ENCODE results near the gene WWTR1. TPM values are rescaled to one million over a fixed set of nuclear protein-coding genes. Genes with fewer than 3 reads are reported as not detected.

WWTR1 gene
- total and polyA plus RNA-seq, 2 of the 8 experiments (the other 6 are each of a cell fraction or from before 2014, with no cell fraction given): 15.7 to 18.6 TPM

DNA sequence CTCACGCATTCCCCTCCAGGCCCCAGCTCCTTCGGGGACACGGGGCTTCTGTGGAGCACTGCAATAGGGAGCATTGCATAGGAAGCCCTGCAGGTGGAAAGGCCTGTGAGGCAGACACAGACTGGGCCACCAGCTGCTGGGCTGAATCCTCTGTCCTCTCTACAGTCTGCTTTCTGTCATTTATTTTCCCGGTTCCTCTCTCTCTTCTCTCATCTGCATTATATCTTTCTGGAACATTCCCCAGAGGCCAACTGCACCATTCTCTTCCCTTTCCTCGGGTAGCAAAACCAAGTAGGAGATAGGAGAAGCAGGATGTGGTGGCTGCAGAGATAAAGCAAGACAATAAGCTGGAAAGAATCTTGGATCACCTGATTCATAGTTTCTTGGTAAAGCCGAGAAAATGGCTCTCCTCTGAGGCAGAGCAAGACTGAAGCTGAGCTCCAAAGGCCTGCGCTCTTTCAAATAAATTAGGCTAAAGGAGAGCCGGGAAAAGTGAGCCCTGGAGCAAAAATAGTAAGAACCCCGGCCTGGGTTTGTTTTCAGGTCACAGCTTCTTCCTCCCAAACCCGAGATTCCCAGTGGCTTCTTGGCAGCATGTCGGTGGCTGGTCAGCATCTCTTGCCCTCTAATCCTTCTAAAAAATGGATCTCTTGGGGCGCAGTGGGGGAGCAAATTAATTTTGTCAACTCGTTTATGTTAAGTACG, 178.1 kb downstream of the WWTR1 start:
- H4K20me1 ChIP-seq (replicated peaks in 1 of 2; ENCODE audit: control insufficient read depth in 1 of 2, insufficient read depth in 2 of 2, low read length in 2 of 2): no peaks in the 10 kb centered on the region
- no peaks in the 10 kb centered on the region for H3K23me2 ChIP-seq (ENCODE audit: low read depth, low read length)
- FAIRE-seq (no peak), DNase-seq (ENCODE audit: low read depth in 1 of 2, low spot score in 2 of 2) (no peak)
- WGBS, 2 experiments (ENCODE audit: extremely low coverage in 1 of 2, insufficient coverage in 1 of 2, insufficient read length in 1 of 2, insufficient replicate concordance in 2 of 2, low coverage in 1 of 2, low lambda C conversion rate in 2 of 2, missing lambda C conversion rate in 1 of 2): 82% methylated on average over 14 of the region's 14 CpGs; no CpG with 5 or more reads in 1 of the 2 experiments
- no peaks in the 10 kb centered on the region for H3K36me3 ChIP-seq (ENCODE audit: control insufficient read depth in 2 of 4, insufficient read depth in 4 of 4, low read length in 3 of 4)
- no peaks in the 10 kb centered on the region for H3K79me2 ChIP-seq (ENCODE audit: control insufficient read depth in 1 of 2, insufficient read depth in 2 of 2, low read length in 2 of 2)
- peak overlapping the region; percentile 96 for H2AFZ ChIP-seq (ENCODE audit: low read length)
- H3K27me3 ChIP-seq (replicated peaks in 1 of 4; ENCODE audit: control insufficient read depth in 3 of 4, extremely low read depth in 1 of 4, insufficient read depth in 3 of 4, low read length in 3 of 4): no peaks in the 10 kb centered on the region
- no peak overlapping the region for H2BK5ac ChIP-seq (ENCODE audit: low read depth, low read length)
- no peak overlapping the region for H3K23ac ChIP-seq (ENCODE audit: insufficient read length)
- no peaks in the 10 kb centered on the region for H3K9me3 ChIP-seq (ENCODE audit: insufficient read depth in 2 of 2, low read depth in 1 of 2, low read length in 1 of 2)
- H3K4me1 ChIP-seq (replicated peaks in 1 of 4; ENCODE audit: control insufficient read depth in 3 of 4, insufficient read depth in 4 of 4, low read length in 3 of 4): no peaks in the 10 kb centered on the region
- H3K18ac ChIP-seq (ENCODE audit: extremely low read depth, low read length): no peak overlapping the region; the same call in 1 of the 2 replicates
- H2BK15ac ChIP-seq (ENCODE audit: low read length): no peak overlapping the region
- H4K8ac ChIP-seq (ENCODE audit: extremely low read depth, insufficient read depth, low read length): no peak overlapping the region
- no peak overlapping the region for H2BK12ac ChIP-seq (ENCODE audit: low read depth, low read length)
- no peak for TF ChIP-seq POU5F1 (IDR thresholded peaks at IDR 0.05; ENCODE audit: low read depth, low read length)
- no peak for TF ChIP-seq RBBP5 (IDR thresholded peaks at IDR 0.05; ENCODE audit: borderline replicate concordance, low read depth, low read length)
- TF ChIP-seq ASH2L (IDR thresholded peaks at IDR 0.05; ENCODE audit: low read length): no peak
- TF ChIP-seq RFX5 (IDR thresholded peaks at IDR 0.05; ENCODE audit: borderline replicate concordance, low read depth, low read length): no peak
- H3K9ac ChIP-seq (replicated peaks in 1 of 4; ENCODE audit: extremely low read depth in 1 of 4, low read depth in 3 of 4, low read length in 3 of 4): no peak overlapping the region
- no peak overlapping the region for H3K4me2 ChIP-seq (ENCODE audit: insufficient read depth in 1 of 2, low read depth in 2 of 2, low read length in 2 of 2)
- no peak overlapping the region for H3K27ac ChIP-seq (ENCODE audit: low read depth, low read length)
- no peak overlapping the region for H3K14ac ChIP-seq (ENCODE audit: insufficient read length)
- no peaks in the 10 kb centered on the region for H3K79me1 ChIP-seq (ENCODE audit: low read depth, low read length)
- H4K91ac ChIP-seq (replicated peaks; ENCODE audit: insufficient read length, low read length): no peak overlapping the region
- H4K5ac ChIP-seq (ENCODE audit: insufficient read length, low read depth, low read length): no peak overlapping the region
- H3K4me3 ChIP-seq (ENCODE audit: extremely low read depth in 1 of 4, insufficient read depth in 2 of 4, low read depth in 3 of 4, low read length in 4 of 4): no peak overlapping the region
- no peak overlapping the region for H3K56ac ChIP-seq (replicated peaks; ENCODE audit: insufficient read length, low read depth, low read length)
- H2BK20ac ChIP-seq (ENCODE audit: low read length): no peak overlapping the region
- no peak overlapping the region for H2AK5ac ChIP-seq (ENCODE audit: low read depth, low read length)
- no peak overlapping the region for H3K4ac ChIP-seq (replicated peaks; ENCODE audit: insufficient read length, low read depth, low read length)
- peak overlapping the region; percentile 1 for H2BK120ac ChIP-seq (replicated peaks; ENCODE audit: low read depth, low read length)
- POLR2A ChIA-PET (ENCODE audit: partially characterized antibody): interaction anchor here (0.7 kb wide), 1 partner anchor 459 kb away, joined by 3 read pairs; no protein-coding TSS in a partner anchor
- CTCF ChIA-PET (ENCODE audit: partially characterized antibody): interaction anchor here (0.6 to 4.4 kb wide), 48 partner anchors 8 to 529 kb away, joined by 3 to 53 read pairs (median 5); partner anchors contain the start of genes TM4SF1 and TM4SF18
